Common myeloid progenitor, CD34-positive (primary cell): ENCODE results near the gene DUSP16.
A peak's percentile ranks its signal among the peaks of the same experiment; 100 is the strongest.

Experiments
- CTCF ChIA-PET: fragments of 350-600 bp; sonication (Branson Sonifier 250); formaldehyde crosslinking; loops from one replicate; lab custom pipeline; 2021; ENCODE audit warnings: antibody characterized with exemption; lab: Charles Lee
- POLR2A ChIA-PET: fragments of 350-600 bp; sonication (Branson Sonifier 250); formaldehyde crosslinking; loops from one replicate; lab custom pipeline; 2021; ENCODE audit warnings: antibody characterized with exemption; lab: Charles Lee
- DNase-seq, 3 donors: peaks; one replicate each; pipeline versions ENCODE4 v3.0.0 to v3.0.0-alpha.2; 2013
- H3K27ac ChIP-seq, 2 experiments: 1 replicate in 1 of 2; 2 replicates in 1 of 2; pipeline ENCODE4 v1.7.0; 2013; ENCODE audit warnings: inconsistent platforms in 2 of 2, low read length in 2 of 2, mild to moderate bottlenecking in 2 of 2, low read depth in 1 of 2, moderate library complexity in 1 of 2; ENCODE audit not compliant: severe bottlenecking in 2 of 2, insufficient read depth in 1 of 2, poor library complexity in 1 of 2
- H3K27me3 ChIP-seq, 5 experiments: replicated peaks in 2 of 5; 1 replicate in 3 of 5; 2 replicates in 2 of 5; pipeline versions ENCODE4 v1.6.1 to v1.7.0; 2013; ENCODE audit warnings: low read length in 4 of 5, mild to moderate bottlenecking in 2 of 5, moderate library complexity in 2 of 5, inconsistent platforms in 1 of 5; ENCODE audit not compliant: insufficient read depth in 5 of 5, control insufficient read depth in 4 of 5
- H3K36me3 ChIP-seq, 4 experiments: 1 replicate in 2 of 4; 2 replicates in 2 of 4; pipeline versions ENCODE4 v1.6.1 to v1.7.0; 2013; ENCODE audit warnings: low read length in 3 of 4, control low read depth in 1 of 4, mild to moderate bottlenecking in 1 of 4; ENCODE audit not compliant: control insufficient read depth in 4 of 4, insufficient read depth in 4 of 4
- H3K4me1 ChIP-seq, 4 experiments: 1 replicate in 3 of 4; 2 replicates in 1 of 4; pipeline versions ENCODE4 v1.6.1 to v1.7.1; 2013; ENCODE audit warnings: low read length in 3 of 4, mild to moderate bottlenecking in 3 of 4, control low read depth in 1 of 4, inconsistent platforms in 1 of 4, moderate library complexity in 1 of 4; ENCODE audit not compliant: control insufficient read depth in 4 of 4, insufficient read depth in 4 of 4; ENCODE audit errors: control extremely low read depth in 1 of 4
- H3K4me3 ChIP-seq, 7 experiments: 1 replicate in 4 of 7; 2 replicates in 3 of 7; pipeline versions ENCODE4 v1.5.1 to v1.7.0; 2013; ENCODE audit warnings: mild to moderate bottlenecking in 7 of 7, low read length in 6 of 7, moderate library complexity in 6 of 7, inconsistent platforms in 2 of 7, low read depth in 2 of 7, control low read depth in 1 of 7; ENCODE audit not compliant: insufficient read depth in 4 of 7, control insufficient read depth in 1 of 7; ENCODE audit errors: extremely low read depth in 1 of 7
- H3K9me3 ChIP-seq, 5 experiments: 1 replicate in 4 of 5; 2 replicates in 1 of 5; pipeline versions ENCODE4 v1.6.1 to v1.7.1; 2013; ENCODE audit warnings: low read length in 4 of 5, mild to moderate bottlenecking in 2 of 5, inconsistent platforms in 1 of 5, low read depth in 1 of 5, moderate library complexity in 1 of 5; ENCODE audit not compliant: control insufficient read depth in 4 of 5, insufficient read depth in 2 of 5; ENCODE audit errors: control extremely low read depth in 1 of 5
- WGBS: methylation state at CpG from one replicate; pipeline ENCODE4 v1.1.5; 2013; ENCODE audit not compliant: insufficient coverage; 5-methylcytosine and 5-hydroxymethylcytosine counted together

The DUSP16 gene

DNA sequence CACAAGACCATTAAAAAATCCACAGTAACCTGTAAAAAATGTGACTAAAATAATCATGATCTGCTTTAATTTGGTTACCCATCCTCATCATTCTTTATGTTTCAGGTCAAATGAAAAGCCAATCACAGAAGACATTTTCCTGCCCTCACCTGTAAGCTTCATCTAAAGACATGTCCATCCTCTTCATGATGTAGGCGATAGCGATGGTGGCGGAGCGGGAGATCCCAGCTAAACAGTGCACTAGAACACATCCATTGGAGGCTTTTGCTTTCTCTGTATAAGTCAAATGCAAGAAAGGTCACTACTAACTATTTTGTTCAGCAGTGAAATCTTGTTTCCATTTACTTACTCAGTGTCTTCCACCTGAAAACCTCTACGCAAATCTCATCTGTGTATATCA is 82.6 kb downstream of the DUSP16 start:
- no peak for DNase-seq
- POLR2A ChIA-PET, result no interaction called here
- CTCF ChIA-PET, result interaction anchor here (0.9 kb wide), 1 partner anchor 37 kb away, joined by 3 read pairs; no protein-coding TSS in a partner anchor
- Histone ChIP-seq H3K4me1 (peaks cover 11 to 27% (median 19%) of the 10 kb centered on the region in 4 experiments), H3K27me3 (no peaks in the 10 kb centered on the region), H3K27ac (no peak overlapping the region), H3K4me3 (no peak overlapping the region), H3K9me3 (no peaks in the 10 kb centered on the region), H3K36me3 (peaks cover 2 to 17% (median 7%) of the 10 kb centered on the region in 4 experiments)
- WGBS, result 100% methylated on average over 4 of the region's 5 CpGs

DNA sequence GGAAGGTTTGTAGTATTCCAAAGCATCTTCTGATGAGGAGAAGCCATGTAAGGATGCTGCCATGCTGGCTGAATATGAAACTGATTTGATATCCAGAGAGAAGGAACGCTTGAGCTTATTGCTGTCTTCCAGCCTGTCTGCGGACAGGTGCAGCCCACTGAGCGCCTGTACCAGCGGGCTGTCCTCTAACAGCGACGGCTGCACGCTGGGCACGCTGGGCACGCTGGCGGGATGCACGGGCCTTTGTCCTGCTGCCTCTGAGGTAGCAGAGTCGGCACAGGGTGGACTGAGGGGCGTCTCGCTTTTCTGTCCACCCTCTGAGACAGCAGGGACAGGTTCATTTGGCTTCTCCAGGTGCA is 85.2 kb downstream of the DUSP16 start:
- Histone ChIP-seq H3K27me3 (no peaks in the 10 kb centered on the region), H3K27ac (no peak overlapping the region), H3K36me3 (peaks cover 2 to 17% (median 7%) of the 10 kb centered on the region in 4 experiments), H3K4me1 (peaks cover 6 to 16% (median 12%) of the 10 kb centered on the region in 4 experiments), H3K4me3 (no peak overlapping the region), H3K9me3 (no peaks in the 10 kb centered on the region)
- DNase-seq, result no peak
- ChIA-PET CTCF (interaction anchor here (1.5 kb wide), 1 partner anchor 21 kb away, joined by 3 read pairs; no protein-coding TSS in a partner anchor), POLR2A (no interaction called here)
- 98% methylated on average over 14 of the region's 14 CpGs for WGBS

DNA sequence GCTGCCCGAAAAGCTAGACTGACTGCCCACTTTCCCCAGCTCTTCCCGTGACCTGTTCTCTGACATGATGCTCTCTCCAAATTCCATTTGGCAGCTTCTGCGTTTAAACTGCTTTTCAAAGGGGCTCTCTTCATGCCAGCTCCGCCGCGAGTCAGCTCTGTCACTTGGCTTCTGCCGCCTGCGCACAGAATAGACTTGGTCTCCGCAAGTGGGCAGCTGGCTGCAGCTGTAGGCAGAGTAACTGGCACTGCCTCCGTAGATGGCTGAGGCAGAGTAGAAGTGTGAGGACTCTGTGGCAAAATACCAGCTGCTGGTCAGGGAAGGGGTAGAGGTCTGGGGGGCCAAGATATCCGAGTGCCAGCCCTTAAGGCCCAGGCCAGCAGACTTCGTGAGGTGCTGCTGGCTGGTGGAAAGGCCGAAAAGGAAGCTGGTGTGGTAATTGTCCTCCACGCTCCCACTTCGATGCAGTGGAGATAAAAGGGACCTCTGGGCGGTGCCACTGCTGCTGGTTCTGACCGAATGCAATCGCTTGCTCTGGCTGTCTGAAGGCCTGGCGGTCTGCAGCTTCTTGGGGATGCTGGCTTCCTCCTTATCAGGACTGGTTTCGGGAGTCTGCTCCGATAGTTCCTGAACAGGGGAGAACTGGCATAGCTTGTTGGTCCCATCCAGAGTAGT is 85.7 kb downstream of the DUSP16 start:
- Histone ChIP-seq H3K36me3 (peaks cover 2 to 17% (median 7%) of the 10 kb centered on the region in 4 experiments), H3K4me1 (peaks cover 4 to 11% (median 7%) of the 10 kb centered on the region in 4 experiments), H3K4me3 (no peak overlapping the region), H3K27me3 (no peaks in the 10 kb centered on the region), H3K9me3 (no peaks in the 10 kb centered on the region), H3K27ac (no peak overlapping the region)
- ChIA-PET POLR2A (interaction anchor here (0.5 kb wide), 1 partner anchor 82 kb away, joined by 5 read pairs; no protein-coding TSS in a partner anchor), CTCF (interaction anchor here (0.7 to 1.5 kb wide), 2 partner anchors 21 to 73 kb away, joined by 3 read pairs; no protein-coding TSS in a partner anchor)
- DNase-seq, result no peak
- 96% methylated on average over 21 of the region's 21 CpGs for WGBS

GRCh38 chr12:12474931-12475795 is 87.5 kb downstream of the DUSP16 start:
- Histone ChIP-seq H3K27me3 (no peaks in the 10 kb centered on the region), H3K4me1 (no peaks in the 10 kb centered on the region), H3K9me3 (no peaks in the 10 kb centered on the region), H3K36me3 (peaks cover 2 to 16% (median 6%) of the 10 kb centered on the region in 4 experiments), H3K4me3 (no peak overlapping the region), H3K27ac (no peak overlapping the region)
- peak in 1 of 3 donors; percentile 11 for DNase-seq
- ChIA-PET POLR2A (no interaction called here), CTCF (interaction anchor here (0.6 kb wide), 1 partner anchor 9 kb away, joined by 5 read pairs; no protein-coding TSS in a partner anchor)
- WGBS, result 95% methylated on average over 11 of the region's 15 CpGs

GRCh38 chr12:12474471-12474928 is 88.2 kb downstream of the DUSP16 start:
- Histone ChIP-seq H3K4me1 (no peaks in the 10 kb centered on the region), H3K4me3 (no peak overlapping the region), H3K9me3 (no peaks in the 10 kb centered on the region), H3K27me3 (no peaks in the 10 kb centered on the region), H3K27ac (no peak overlapping the region), H3K36me3 (peaks cover 0 to 15% (median 6%) of the 10 kb centered on the region in 4 experiments)
- ChIA-PET POLR2A (no interaction called here), CTCF (interaction anchor here (0.6 kb wide), 1 partner anchor 9 kb away, joined by 5 read pairs; no protein-coding TSS in a partner anchor)
- 84% methylated on average over 5 of the region's 8 CpGs for WGBS
- no peak for DNase-seq

GRCh38 chr12:12473223-12473622 is 89.4 kb downstream of the DUSP16 start:
- ChIA-PET POLR2A (no interaction called here), CTCF (no interaction called here)
- Histone ChIP-seq H3K36me3 (peaks cover 0 to 20% (median 9%) of the 10 kb centered on the region in 4 experiments), H3K9me3 (no peaks in the 10 kb centered on the region), H3K27ac (no peak overlapping the region), H3K4me3 (no peak overlapping the region), H3K4me1 (no peaks in the 10 kb centered on the region), H3K27me3 (no peaks in the 10 kb centered on the region)
- DNase-seq, result no peak
- 97% methylated on average over 4 of the region's 4 CpGs for WGBS
